ENCODE data around the gene GSC. TPM values are rescaled to one million over a fixed set of nuclear protein-coding genes. Genes with fewer than 3 reads are reported as not detected.
A peak's percentile ranks its signal among the peaks of the same experiment; 100 is the strongest.
"Not testable (repeated sequence)": the region's sequence is repeated elsewhere in the genome, so short reads cannot be mapped to it uniquely, and the experiment has no call there.

Gene GSC
- 1 to 10 TPM in 2 of 12 donors, under 1 TPM in 8, not detected in 2; 0.37 to 1.7 (median 0.74) TPM for polyA plus RNA-seq (ENCODE audit: insufficient read length in 12 of 12)
- long read RNA-seq, donor 1, result 0 reads
- long read RNA-seq, donor 2, partial matches to known transcripts, result 0 of 1 reads
- long read RNA-seq, donor 2, other reads (novel, unspliced or antisense), result 0 of 1 reads
- long read RNA-seq, donor 3, result 0 reads
- long read RNA-seq, donor 4, result 0 reads
- long read RNA-seq, donor 5, partial matches to known transcripts, result 0 of 1 reads
- long read RNA-seq, donor 5, other reads (novel, unspliced or antisense), result 0 of 1 reads
- long read RNA-seq, donor 6, result 0 reads
- long read RNA-seq, donor 7, result 0 reads
- long read RNA-seq, donor 8, result 0 reads
- long read RNA-seq, donor 9, result 0 reads
- long read RNA-seq, donor 10, partial matches to known transcripts, result 0 of 1 reads
- long read RNA-seq, donor 10, other reads (novel, unspliced or antisense), result 0 of 1 reads
- long read RNA-seq, donor 11, partial matches to known transcripts, result 0 of 1 reads
- long read RNA-seq, donor 11, other reads (novel, unspliced or antisense), result 0 of 1 reads

DNA sequence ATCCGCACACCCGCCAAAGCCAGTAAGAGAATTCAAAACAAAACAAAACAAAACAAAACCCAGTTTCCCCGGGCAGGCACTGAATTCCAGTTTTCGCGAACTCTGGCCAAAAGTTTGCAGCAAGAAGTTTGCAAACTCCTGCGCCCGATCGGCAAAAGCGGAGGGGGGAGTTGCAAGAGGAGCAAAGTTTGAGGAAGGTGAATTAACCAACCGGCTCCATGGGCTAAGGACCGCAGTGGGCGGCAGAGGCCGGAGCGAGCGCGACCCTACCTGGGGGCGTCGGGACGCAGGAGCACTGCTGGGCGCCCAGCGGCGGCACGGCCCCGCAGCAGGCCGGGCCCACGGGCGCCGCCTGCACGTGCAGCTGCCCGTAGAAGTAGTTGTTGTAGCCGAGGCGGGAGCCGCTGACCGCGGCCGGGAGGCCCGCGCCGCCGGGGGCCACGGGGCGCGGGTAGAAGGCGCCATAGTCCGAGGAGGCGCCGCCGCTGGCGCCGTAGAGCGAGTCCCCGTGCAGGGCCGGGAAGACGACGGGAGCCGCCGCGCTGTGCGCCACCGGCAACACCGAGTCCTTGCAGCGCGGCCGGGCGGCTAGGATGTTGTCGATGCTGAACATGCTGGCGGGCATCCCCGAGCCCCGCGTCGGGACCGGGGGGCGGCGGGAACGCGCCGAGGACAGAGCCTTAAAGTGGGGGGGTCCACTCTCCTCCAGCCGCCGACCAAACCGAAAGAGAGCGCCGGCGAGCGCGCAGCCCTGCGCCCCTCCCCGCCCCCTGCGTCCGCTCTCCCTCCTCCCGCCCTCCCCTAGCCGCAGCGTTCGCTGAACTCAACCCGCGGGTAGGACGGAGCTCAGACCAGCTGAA, at the start of gene GSC:
TSS of gene GSC (minus strand) at position 723 of the 860 bp plus-strand sequence. CDS start at position 625, 98 bp downstream.
- peak; percentile 75 for DNase-seq

- no peak for DNase-seq
Measured at GRCh38 chr14:94819531-94819930, 49.6 kb upstream of the GSC start.

GRCh38 chr14:94816113-94816512, 46.2 kb upstream of the GSC start:
- no peak for DNase-seq

DNA sequence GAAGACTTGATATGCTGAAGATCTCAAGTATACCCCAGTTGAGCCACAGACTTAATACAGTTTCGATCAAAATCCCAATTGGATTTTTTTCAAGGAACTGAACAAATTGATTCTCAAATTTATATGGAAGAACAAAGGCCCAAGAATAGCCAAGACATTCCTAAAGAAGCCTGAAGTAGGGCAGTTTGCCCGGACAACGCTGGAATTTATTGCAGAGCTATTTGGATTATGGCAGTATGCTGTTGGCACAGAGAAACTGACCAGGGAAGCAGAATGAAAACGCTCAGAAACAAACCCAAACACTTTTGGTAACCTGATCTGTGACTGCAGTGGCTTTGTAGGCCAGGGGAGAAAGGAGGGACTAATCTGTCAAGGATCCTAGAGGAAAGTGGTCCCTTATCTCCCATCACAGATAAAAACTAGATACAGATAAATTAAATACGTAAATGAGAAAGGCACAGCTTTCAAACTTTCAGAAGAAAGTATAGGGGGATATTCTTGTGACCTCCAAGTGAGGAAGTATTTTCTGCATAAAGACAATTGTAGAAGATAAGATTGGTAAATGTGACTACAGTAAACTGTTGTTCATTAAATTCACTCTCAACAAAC, 35.9 kb upstream of the GSC start:
- peak; percentile 67 for DNase-seq

DNA sequence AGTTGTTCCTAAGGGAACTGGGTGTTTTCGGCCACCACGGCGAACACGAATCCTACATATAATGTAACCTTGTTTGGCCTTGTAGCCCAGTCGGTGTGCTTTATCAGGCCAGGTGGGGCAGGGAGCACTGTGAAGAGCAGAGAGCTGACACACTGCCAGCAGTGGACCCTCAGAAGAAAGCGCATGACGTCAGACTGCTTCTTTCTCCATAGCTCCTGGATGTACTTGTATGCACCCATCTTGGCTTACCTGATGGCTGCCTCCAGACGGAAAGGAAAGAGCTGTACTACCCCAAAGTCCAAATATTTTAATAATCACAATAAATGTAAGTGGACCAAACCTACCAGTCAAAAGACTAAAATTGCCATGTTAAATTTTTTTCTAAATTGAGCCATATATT, 31.3 kb upstream of the GSC start:
- no peak for DNase-seq

DNA sequence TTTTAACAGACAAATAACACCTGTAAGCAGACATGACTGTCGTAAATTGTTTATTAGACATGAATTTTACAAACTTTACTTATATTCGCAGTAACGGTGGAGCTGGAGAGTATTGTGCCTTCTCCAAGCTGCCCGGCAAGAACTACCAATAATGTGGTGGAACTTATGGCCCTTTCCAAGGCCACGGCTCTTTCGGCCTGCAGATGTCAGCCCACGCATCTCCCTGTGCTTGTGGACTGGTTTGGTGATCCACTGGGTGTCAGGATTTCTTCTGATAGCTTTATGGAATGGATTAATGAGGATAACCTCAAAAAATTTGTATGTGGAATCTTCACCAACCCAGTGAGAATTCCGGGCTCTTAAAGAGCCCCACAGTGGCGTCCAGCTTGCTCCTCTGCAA, 30.9 kb upstream of the GSC start:
- DNase-seq, result not testable (repeated sequence)

GRCh38 chr14:94797887-94798286, 28.0 kb upstream of the GSC start:
- no peak for DNase-seq

- no peak for DNase-seq
Measured at GRCh38 chr14:94796278-94796677, 26.4 kb upstream of the GSC start.

DNA sequence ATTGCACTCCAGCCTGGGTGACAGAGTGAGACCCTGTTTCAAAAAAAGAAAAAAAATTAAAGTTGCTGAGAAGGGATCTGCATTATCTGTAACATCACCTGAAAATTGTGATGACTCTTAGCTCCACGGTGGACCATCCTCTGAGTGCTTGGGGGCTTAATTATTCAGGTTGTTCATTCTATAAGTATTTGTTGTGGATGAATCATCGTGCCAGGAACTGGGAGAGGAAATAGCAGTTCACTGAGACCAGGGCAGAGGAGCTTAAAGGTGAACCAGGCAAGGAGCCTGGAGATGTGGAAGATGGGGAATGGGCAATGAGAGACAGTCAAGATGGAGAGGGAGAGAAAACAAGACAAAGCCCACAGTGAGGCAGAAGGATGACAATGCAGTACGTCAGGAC, 25.5 kb upstream of the GSC start:
- DNase-seq, result no peak

DNA sequence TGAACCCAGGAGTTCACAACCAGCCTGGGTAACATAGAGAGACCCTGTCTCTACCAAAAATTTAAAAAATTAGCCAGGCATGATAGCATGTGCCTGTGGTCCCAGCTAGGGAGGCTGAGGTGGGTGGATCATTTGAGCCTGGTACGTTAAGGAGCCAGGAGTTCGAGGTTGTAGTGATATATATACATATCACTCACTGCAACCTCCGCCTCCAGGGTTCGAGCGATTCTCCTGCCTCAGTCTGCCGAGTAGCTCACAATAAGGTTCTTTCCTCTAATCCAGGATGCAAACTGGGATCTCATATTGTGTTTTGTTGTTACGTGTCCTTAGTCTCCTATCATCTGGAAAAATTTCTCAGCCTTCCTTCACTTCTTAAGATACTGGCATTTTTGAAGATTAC, 24.0 kb upstream of the GSC start:
- no peak for DNase-seq

DNA sequence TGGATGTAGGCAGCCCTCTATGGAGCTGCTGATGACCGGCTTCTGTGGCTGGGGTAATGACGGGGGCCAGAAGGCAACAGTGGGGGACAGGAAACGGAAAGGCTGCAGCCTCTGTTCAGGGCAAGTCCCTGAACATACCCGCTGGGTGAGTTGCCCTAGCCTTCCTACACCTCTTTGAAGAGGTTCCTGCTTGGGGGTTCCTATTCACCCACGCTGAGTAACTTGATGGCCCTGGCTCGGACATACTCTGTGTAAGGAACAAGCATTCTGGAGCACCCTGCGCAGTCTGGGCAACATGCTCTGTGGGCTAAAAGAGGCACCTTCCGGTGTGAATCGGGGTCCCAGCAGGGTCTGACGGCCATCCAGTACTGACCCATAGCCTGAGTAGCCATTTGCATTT, 17.7 kb upstream of the GSC start:
- no peak for DNase-seq

DNA sequence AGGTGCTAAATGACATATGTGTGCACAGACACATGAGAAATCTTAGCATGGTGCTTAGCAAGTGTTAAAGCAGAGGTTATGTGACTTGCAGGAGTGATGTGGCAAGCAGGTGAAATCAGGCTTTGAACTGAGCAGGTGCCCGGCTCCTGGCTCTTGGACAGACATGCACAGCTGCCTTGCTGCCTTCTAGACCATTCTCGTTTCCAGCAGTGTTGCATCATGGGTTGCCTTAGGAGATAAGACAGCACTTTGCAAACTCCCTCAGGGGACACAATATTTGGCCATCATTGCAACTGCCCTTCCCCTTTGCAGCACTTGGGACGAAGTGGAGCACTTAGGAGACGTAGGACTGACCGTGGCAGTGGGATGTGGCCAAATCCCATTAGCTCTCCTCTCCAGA, 17.2 kb upstream of the GSC start:
- DNase-seq, result no peak

DNA sequence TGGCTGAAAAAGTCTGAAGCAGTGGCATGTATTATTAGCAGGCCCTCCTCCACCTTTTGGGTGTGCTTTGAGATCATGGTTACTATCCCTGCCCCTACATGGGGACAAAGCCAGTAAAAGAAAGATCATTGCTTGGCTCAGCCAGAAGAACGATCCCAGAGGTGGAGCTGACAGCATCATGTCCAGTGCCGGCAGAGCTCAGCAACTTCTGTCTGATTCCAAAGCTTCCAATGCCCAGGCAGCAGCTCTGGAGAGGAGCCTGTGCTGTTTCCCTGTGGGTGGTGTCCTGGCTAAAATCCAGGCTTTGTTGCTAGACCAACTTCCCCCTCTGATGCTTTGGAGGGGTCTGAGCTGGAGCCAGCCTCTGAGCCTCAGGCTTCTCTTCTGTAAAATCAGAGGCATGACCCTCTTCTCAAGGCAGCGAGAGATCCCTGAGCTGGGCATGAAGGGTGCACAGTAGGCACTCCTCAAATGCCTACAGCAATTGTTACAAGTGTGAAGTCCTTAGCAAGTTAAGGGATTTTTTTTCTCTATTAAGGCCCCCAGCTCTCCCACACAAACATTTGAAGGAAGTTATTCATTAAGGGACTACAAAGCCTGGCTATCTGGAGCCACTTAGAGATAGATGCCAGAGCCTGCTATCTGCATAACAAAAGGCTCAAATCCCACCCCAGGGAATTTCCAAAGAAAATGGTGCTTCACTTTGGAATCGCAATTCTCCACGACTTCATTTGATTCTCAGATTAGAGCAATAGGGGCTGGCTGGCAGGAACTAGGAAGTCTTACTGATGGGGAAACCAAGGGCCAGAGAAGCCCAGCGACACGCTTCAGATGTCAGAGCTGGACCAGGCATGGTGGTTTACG, 10.9 kb upstream of the GSC start:
- DNase-seq, result no peak

DNA sequence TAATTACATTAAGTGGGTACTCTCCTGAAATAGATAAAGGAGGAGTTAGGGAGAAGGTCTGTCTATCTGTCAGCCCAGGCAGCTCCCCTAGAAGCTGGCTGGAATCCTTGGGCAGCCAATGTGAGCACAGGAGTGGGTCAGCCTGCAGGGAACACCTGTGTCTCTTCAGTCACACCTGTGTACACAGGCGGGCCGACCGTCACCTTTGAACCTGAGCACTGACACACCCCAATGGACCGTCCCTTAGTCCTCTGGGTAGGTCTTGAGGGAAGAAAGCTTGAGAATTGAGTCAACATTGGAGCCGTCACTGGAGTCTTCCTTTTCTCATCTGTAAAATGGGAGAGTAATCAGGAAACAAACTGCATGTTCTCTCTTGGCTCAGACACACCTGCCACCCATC, 9.8 kb upstream of the GSC start:
- no peak for DNase-seq

DNA sequence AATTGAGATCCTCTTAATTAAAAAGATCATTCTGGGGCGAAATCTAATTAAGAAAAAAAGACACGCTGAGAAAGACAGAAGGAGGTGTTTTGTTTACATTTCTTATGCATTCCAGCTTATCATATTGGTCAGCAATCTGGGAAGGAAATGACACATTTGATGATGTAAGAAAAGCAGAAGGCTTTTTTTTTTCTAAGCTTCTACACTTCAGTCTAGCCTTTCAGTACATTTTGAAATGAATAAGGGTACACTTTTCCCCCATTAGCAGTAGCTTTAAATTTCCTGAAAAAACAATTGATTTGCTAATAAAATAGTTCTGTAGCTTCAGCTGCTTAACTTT, 5.9 kb upstream of the GSC start:
- DNase-seq, result no peak

- no peak for DNase-seq
Measured at GRCh38 chr14:94775091-94775870, 5.4 kb upstream of the GSC start.

DNA sequence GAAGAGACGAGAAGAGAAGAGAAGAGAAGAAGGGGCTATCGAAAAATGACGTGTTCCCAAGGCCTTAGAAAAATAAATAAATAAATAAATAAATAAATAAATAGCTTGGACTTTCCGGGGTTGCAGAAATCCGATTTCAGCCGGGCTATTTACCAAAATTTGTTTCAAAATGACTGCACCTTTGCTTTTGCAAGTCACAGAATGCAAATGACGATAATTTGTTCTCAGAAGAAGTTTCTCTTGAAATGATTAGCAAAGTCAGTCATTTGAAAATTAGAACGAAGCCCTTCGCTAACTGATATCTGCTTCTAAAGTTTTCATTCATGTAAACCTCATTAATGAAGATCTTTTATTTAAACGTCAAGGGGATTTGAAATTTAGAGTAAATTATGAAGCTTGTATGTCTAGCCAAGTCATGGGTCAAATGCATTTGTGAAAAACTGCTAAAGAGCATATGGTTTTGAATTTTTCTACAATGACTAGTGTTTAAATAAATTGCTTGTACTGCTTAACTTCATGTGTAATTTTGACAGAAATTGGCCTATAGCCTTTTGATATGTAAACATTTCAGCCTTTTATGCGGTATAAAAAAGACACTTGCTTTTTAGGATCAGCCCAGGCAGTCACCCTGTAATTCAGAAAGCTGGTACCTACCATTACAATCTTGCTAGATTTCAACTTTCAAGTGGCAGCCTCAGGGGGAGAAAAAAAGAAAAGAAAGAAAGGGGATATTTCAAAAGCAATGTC, 4.6 kb upstream of the GSC start:
- DNase-seq, result no peak

- DNase-seq, result no peak
Measured at GRCh38 chr14:94773655-94774343, 3.9 kb upstream of the GSC start.

DNA sequence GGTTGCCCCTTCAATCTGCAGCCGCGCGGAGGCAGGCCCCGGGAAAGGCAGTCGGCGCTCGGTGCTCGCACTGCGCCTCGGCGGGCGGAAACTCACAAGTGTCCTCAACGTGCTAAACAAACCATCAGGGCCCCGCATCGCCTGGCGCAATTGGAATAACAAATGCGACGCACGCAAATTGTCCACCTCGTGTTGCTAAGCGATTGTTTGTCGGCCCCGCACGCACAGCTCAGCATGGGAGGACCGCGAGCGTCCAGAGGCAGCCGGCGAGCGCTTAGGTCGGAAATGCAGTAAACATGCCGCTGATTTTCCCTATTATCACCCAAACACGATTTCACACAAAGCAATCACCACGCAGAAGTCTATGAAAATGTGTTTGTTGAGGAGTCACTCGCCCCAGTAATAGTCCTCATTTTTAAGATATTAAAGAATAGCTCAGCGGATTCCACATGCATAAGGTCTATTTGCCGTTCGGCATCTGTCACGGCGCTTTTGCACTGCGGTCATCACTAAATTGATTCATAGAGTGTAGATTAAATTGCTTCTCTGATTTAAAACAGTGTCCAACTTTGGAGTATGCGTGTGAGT, 3.2 kb upstream of the GSC start:
- no peak for DNase-seq
